Kidney (tissue), 14 donors: ENCODE results near the gene MPRIP. TPM values are rescaled to one million over a fixed set of nuclear protein-coding genes. Genes with fewer than 3 reads are reported as not detected.

Experiments
- DNase-seq, 5 donors: peaks; one replicate each; pipeline ENCODE4 v3.0.0-alpha.2; 2013 to 2020
- FAIRE-seq: peaks from 2 replicates; lab custom pipeline; 2012; peaks lifted over from hg19 to GRCh38; lab: Jason Lieb, UNC
- H3K27ac ChIP-seq, 2 donors: one replicate each; pipeline ENCODE4 v1.7.0; 2013; ENCODE audit warnings: low read depth in 2 of 2, low read length in 2 of 2, inconsistent platforms in 1 of 2
- H3K27me3 ChIP-seq: one replicate; pipeline ENCODE4 v1.7.1; 2013; ENCODE audit warnings: low read length, inconsistent platforms; ENCODE audit not compliant: control insufficient read depth, insufficient read depth
- H3K36me3 ChIP-seq, 3 donors: one replicate each; pipeline versions ENCODE4 v1.7.0 to v1.7.1; 2013; ENCODE audit warnings: low read length in 3 of 3, control low read depth in 1 of 3, inconsistent platforms in 1 of 3; ENCODE audit not compliant: insufficient read depth in 3 of 3, control insufficient read depth in 2 of 3
- H3K4me1 ChIP-seq, 3 donors: one replicate each; pipeline versions ENCODE4 v1.7.0 to v1.7.1; 2013; ENCODE audit warnings: low read length in 3 of 3, inconsistent platforms in 1 of 3, low read depth in 1 of 3; ENCODE audit not compliant: control insufficient read depth in 2 of 3, insufficient read depth in 2 of 3
- H3K4me3 ChIP-seq, 3 donors: one replicate each; pipeline versions ENCODE4 v1.7.0 to v1.8.1; 2013; ENCODE audit warnings: low read length in 3 of 3, control low read depth in 1 of 3, inconsistent platforms in 1 of 3
- H3K9ac ChIP-seq, 3 donors: one replicate each; pipeline versions ENCODE4 v1.7.0 to v1.7.1; 2013; ENCODE audit warnings: low read length in 3 of 3, control low read depth in 1 of 3, inconsistent platforms in 1 of 3
- H3K9me3 ChIP-seq, 3 donors: one replicate each; pipeline versions ENCODE4 v1.7.0 to v1.7.1; 2013; ENCODE audit warnings: low read length in 3 of 3, control low read depth in 1 of 3, inconsistent platforms in 1 of 3; ENCODE audit not compliant: control insufficient read depth in 2 of 3, insufficient read depth in 1 of 3
- CTCF ChIP-seq: IDR thresholded peaks from 3 replicates; pipeline ENCODE4 v1.5.1; 2012; ENCODE audit warnings: mild to moderate bottlenecking, moderate library complexity, borderline replicate concordance; ENCODE audit not compliant: insufficient read depth; ENCODE audit errors: extremely low read depth
- intact Hi-C: fragments of 100-400 bp; cut with DNase I; formaldehyde crosslinking; loops from one replicate; pipeline ENCODE4 v1.11.1; 2022
- polyA plus RNA-seq: library from polyadenylated mRNA; stranded (reverse); fragments of 350-450 nt; fragmentation: Illumina TruSeq; extraction: RNeasy Lipid Tissue Mini Kit (QIAGEN cat#74804); gene quantifications from one replicate; pipeline ENCODE4 v1.2.3, GENCODE V29; 2014; ENCODE audit warnings: low read depth, low replicate concordance; ENCODE audit not compliant: insufficient read depth
- total RNA-seq: library from RNA; stranded (reverse); fragmentation: NEBNext Ultra II Directional; extraction: Animal tissue kit (Norgen Biotek cat#: 25700); gene quantifications from one replicate; pipeline ENCODE4 v1.2.1, GENCODE V29; 2021
- donor health status: control.
- donor health status: control.
- donor health status: control.
- donor health status: control.
- donor health status: control.
- donor health status: DM: yes; HTN: yes; CAD: no.
- donor health status: Normal renal cell carcinoma (clear cell type).

Gene MPRIP
- total and polyA plus RNA-seq, 2 donors from 2014 or later: 120 to 250 TPM

GRCh38 chr17:17239832-17240231, 197.6 kb downstream of the MPRIP start:
- H3K27ac ChIP-seq: no peak overlapping the region
- no peaks in the 10 kb centered on the region for H3K9me3 ChIP-seq
- TF ChIP-seq CTCF: no peak
- no peak for FAIRE-seq
- H3K4me1 ChIP-seq: peaks cover 0 to 11% (median 0%) of the 10 kb centered on the region in 3 donors
- no peaks in the 10 kb centered on the region for H3K36me3 ChIP-seq
- H3K27me3 ChIP-seq: no peaks in the 10 kb centered on the region
- no peak for DNase-seq
- intact Hi-C loops: no loop called here
- no peak overlapping the region for H3K9ac ChIP-seq
- H3K4me3 ChIP-seq: no peak overlapping the region

- Histone ChIP-seq H3K4me1 (no peaks in the 10 kb centered on the region), H3K9me3 (no peaks in the 10 kb centered on the region), H3K4me3 (no peak overlapping the region), H3K36me3 (peaks cover 0 to 5% (median under 1%) of the 10 kb centered on the region in 3 donors), H3K9ac (no peak overlapping the region), H3K27me3 (no peaks in the 10 kb centered on the region), H3K27ac (no peak overlapping the region)
- intact Hi-C loops: no loop called here
- TF ChIP-seq CTCF: no peak
- no peak for DNase-seq
- FAIRE-seq: no peak
These were observed 199.4 kb downstream of the MPRIP start for GRCh38 chr17:17241656-17242055.

- intact Hi-C loops: no loop called here
- H3K9me3 ChIP-seq: no peaks in the 10 kb centered on the region
- H3K4me3 ChIP-seq: no peak overlapping the region
- H3K27ac ChIP-seq: no peak overlapping the region
- no peaks in the 10 kb centered on the region for H3K27me3 ChIP-seq
- no peak for TF ChIP-seq CTCF
- peaks cover 0 to 11% (median 3%) of the 10 kb centered on the region in 3 donors for H3K36me3 ChIP-seq
- no peak for DNase-seq
- H3K4me1 ChIP-seq: no peaks in the 10 kb centered on the region
- H3K9ac ChIP-seq: no peak overlapping the region
- no peak for FAIRE-seq
These were observed 200.0 kb downstream of the MPRIP start for GRCh38 chr17:17242246-17242645.

Other genes with a start within 250 kb of the MPRIP start
- 1.4 TPM for gene TNFRSF13B, start 70.3 kb upstream of the MPRIP start, total RNA-seq
- not detected for gene TNFRSF13B, start 70.3 kb upstream of the MPRIP start, polyA plus RNA-seq
- gene PLD6, start 163.9 kb downstream of the MPRIP start, total RNA-seq: 3.7 TPM
- gene PLD6, start 163.9 kb downstream of the MPRIP start, polyA plus RNA-seq: 2.9 TPM
- gene FLCN, start 194.7 kb downstream of the MPRIP start, total RNA-seq: 44.4 TPM
- 14.2 TPM for gene FLCN, start 194.7 kb downstream of the MPRIP start, polyA plus RNA-seq
- gene COPS3, start 238.8 kb downstream of the MPRIP start, total RNA-seq: 48.1 TPM
- gene COPS3, start 238.8 kb downstream of the MPRIP start, polyA plus RNA-seq: 46.9 TPM